Osteocyte (in vitro differentiated cells): ENCODE results near the gene NUCB2. TPM values are rescaled to one million over a fixed set of nuclear protein-coding genes. Genes with fewer than 3 reads are reported as not detected.
"Not testable (repeated sequence)": the region's sequence is repeated elsewhere in the genome, so short reads cannot be mapped to it uniquely, and the experiment has no call there.

ENCODE experiments used
- DNase-seq: peaks from one replicate; pipeline ENCODE4 v3.0.0; 2021; ENCODE audit warnings: mixed read lengths; ENCODE audit not compliant: unreplicated experiment; ENCODE audit errors: extremely low spot score
- H3K27ac Mint-ChIP-seq: one replicate; pipeline ENCODE4 v1.8.0; 2021; ENCODE audit warnings: mild to moderate bottlenecking, mixed read lengths; ENCODE audit not compliant: unreplicated experiment
- H3K27me3 Mint-ChIP-seq: one replicate; pipeline ENCODE4 v1.8.0; 2021; ENCODE audit warnings: mixed read lengths; ENCODE audit not compliant: unreplicated experiment
- H3K36me3 Mint-ChIP-seq: one replicate; pipeline ENCODE4 v1.8.0; 2021; ENCODE audit warnings: mixed read lengths; ENCODE audit not compliant: unreplicated experiment
- H3K4me1 Mint-ChIP-seq: one replicate; pipeline ENCODE4 v1.8.0; 2021; ENCODE audit warnings: mixed read lengths; ENCODE audit not compliant: unreplicated experiment
- H3K4me3 Mint-ChIP-seq: one replicate; pipeline ENCODE4 v1.8.0; 2021; ENCODE audit warnings: mild to moderate bottlenecking, moderate library complexity, mixed read lengths; ENCODE audit not compliant: unreplicated experiment
- H3K9me3 Mint-ChIP-seq: one replicate; pipeline ENCODE4 v1.8.0; 2021; ENCODE audit warnings: mixed read lengths; ENCODE audit not compliant: unreplicated experiment
- CTCF ChIP-seq: fragments of 200-600 bp; sonication (generic); IDR thresholded peaks from 2 replicates; pipeline ENCODE4 v1.5.0; 2021; ENCODE audit warnings: antibody characterized with exemption, mild to moderate bottlenecking, moderate library complexity
- total RNA-seq: library from RNA; stranded (reverse); gene quantifications from 2 replicates; pipeline ENCODE4 v1.2.1, GENCODE V29; 2021

Gene NUCB2
- total RNA-seq, 1 donor from 2014 or later = 78.8 TPM

GRCh38 chr11:17259519-17259918 is 17.0 kb upstream of the NUCB2 start:
- Mint-ChIP-seq H3K27ac (no peak overlapping the region), H3K9me3 (no peaks in the 10 kb centered on the region), H3K4me3 (no peak overlapping the region), H3K36me3 (no peaks in the 10 kb centered on the region), H3K4me1 (peaks cover 17% of the 10 kb centered on the region), H3K27me3 (no peaks in the 10 kb centered on the region)
- TF ChIP-seq CTCF = no peak
- no peak for DNase-seq

DNA sequence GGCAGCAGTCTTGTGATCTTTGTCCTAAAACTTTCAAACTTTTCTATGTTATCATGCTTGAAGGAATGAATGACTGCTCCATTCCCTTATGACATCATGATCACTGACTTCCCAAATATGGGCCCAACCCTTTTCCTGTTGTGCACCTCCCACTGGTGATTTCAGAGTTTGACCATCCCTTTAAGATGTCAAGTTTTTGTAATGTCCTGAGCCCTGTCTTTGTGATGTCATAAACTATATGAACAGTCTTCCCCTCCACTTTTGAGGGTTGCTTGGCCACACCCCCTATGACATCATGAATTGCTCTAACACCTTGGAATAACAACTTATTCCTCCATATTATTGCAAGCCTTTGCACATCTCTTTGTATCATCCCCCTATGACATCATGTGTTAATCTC is 16.5 kb upstream of the NUCB2 start:
- Mint-ChIP-seq H3K36me3 (no peaks in the 10 kb centered on the region), H3K9me3 (no peaks in the 10 kb centered on the region), H3K27ac (no peak overlapping the region), H3K27me3 (peaks cover 2% of the 10 kb centered on the region), H3K4me3 (no peak overlapping the region), H3K4me1 (peaks cover 17% of the 10 kb centered on the region)
- no peak for DNase-seq
- TF ChIP-seq CTCF = no peak

DNA sequence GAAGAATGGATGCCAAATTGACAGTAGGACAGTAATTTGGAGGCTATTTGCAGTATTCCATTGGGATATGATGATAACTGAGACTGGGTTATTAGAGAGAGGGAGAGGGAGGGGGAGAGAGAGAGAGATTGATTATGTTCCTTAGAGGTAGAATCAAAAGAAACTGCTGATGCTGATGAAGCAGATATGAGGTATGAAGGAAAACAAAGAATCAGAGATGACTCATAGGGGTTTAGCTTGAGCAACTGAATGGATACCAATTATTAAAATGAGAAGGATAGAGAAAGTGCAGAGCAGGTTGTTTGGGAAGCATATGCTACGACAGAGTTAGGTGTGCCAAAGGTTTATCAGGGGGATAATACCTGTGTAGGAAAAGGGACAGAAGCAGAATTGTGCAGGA is 12.8 kb upstream of the NUCB2 start:
- TF ChIP-seq CTCF = no peak
- H3K36me3 Mint-ChIP-seq = no peaks in the 10 kb centered on the region
- H3K4me3 Mint-ChIP-seq = no peak overlapping the region
- no peaks in the 10 kb centered on the region for H3K9me3 Mint-ChIP-seq
- DNase-seq = no peak
- H3K27me3 Mint-ChIP-seq = peaks cover 3% of the 10 kb centered on the region
- peaks cover 5% of the 10 kb centered on the region for H3K4me1 Mint-ChIP-seq
- H3K27ac Mint-ChIP-seq = no peak overlapping the region

DNA sequence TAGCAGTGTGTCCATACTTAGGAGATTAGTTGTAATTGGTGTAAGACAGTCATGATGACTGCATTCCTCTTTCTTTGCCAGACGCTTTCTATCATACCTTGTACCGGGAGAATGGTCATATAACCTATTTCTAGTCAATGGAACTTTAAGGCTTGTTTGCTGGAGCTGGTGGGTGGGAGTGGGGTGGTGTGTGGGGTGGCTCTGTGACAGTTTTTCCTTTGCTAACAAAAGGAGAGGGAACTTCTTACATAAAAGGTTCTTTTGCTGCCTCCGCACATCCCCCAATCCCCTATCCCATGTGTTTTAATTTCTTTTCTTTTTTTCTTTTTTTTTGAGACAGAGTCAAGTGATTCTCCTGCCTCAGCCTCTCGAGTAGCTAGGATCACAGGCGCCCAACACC is 9.8 kb upstream of the NUCB2 start:
- Mint-ChIP-seq H3K27me3 (peaks cover 3% of the 10 kb centered on the region), H3K4me1 (peaks cover 5% of the 10 kb centered on the region), H3K36me3 (no peaks in the 10 kb centered on the region), H3K27ac (no peak overlapping the region), H3K4me3 (no peak overlapping the region), H3K9me3 (no peaks in the 10 kb centered on the region)
- no peak for DNase-seq
- no peak for TF ChIP-seq CTCF

DNA sequence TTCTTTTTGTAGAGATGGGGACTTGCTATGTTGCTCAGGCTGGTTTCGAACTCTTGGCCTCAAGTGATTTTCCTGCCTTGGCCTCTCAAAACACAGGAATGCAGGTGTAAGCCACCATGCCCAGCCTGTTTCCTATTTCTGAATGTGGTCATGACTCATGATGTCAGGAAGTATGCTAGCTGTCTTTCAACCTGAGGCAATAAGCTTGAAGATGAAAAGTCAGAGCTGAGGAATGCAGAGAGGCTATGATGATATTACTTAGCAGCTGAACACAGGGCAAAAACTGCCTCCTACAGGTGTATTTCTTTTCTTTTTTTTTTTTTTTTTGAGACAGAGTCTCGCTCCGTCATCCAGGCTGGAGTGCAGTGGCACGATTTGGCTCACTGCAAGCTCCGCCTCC is 9.0 kb upstream of the NUCB2 start:
- no peak overlapping the region for H3K4me3 Mint-ChIP-seq
- H3K27ac Mint-ChIP-seq = no peak overlapping the region
- peaks cover 3% of the 10 kb centered on the region for H3K27me3 Mint-ChIP-seq
- H3K36me3 Mint-ChIP-seq = no peaks in the 10 kb centered on the region
- TF ChIP-seq CTCF = no peak
- no peaks in the 10 kb centered on the region for H3K9me3 Mint-ChIP-seq
- no peak for DNase-seq
- peaks cover 5% of the 10 kb centered on the region for H3K4me1 Mint-ChIP-seq

DNA sequence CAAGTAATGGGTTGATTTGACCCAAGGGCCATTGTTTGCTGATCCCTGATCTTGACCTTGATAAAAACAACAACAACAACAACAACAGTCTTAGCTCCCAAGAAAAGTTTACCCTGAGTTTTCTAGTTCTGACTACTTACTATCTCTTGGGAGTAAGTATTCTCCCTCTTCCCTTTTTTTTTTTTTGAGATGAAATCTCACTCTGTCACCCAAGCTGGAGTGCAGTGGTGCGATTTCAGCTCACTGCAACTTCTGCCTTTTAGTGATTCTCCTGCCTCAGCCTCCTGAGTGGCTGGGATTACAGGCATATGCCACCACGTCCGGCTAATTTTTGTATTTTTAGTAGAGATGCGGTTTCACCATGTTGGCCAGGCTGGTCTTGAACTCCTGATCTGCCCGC is 8.0 kb upstream of the NUCB2 start:
- not testable (repeated sequence) for H3K27me3 Mint-ChIP-seq, H3K9me3 Mint-ChIP-seq, H3K4me3 Mint-ChIP-seq, H3K36me3 Mint-ChIP-seq, H3K27ac Mint-ChIP-seq, H3K4me1 Mint-ChIP-seq
- DNase-seq = peak; percentile 3
